GM13977 (cell line): Measurements from ENCODE around the gene SPECC1.

ENCODE experiments used
- DNase-seq: peaks from one replicate; pipeline ENCODE4 v3.0.0; 2012; ENCODE audit warnings: low spot score
- CTCF ChIP-seq: IDR thresholded peaks from 2 replicates; pipeline ENCODE4 v1.5.1; 2012; ENCODE audit warnings: mild to moderate bottlenecking, control low read depth; ENCODE audit not compliant: insufficient read depth; ENCODE audit errors: extremely low read depth, missing control alignments
- in situ Hi-C: fragments of 300-500 bp; cut with MboI; formaldehyde crosslinking; loops from one replicate; pipeline ENCODE4 v1.12.0; 2022; ENCODE audit warnings: low sequenced_read_pairs, low pct_unique_long_range_greater_than_20kb, mixed read lengths, inconsistent platforms; ENCODE audit not compliant: unreplicated experiment

SPECC1 gene

GRCh38 chr17:20173091-20173490, 163.9 kb downstream of the SPECC1 start:
- in situ Hi-C loops: no loop called here
- TF ChIP-seq CTCF: no peak
- no peak for DNase-seq

GRCh38 chr17:20174588-20175265, 165.6 kb downstream of the SPECC1 start:
- in situ Hi-C loops: no loop called here
- DNase-seq: no peak

GRCh38 chr17:20179041-20179440, 169.9 kb downstream of the SPECC1 start:
- in situ Hi-C loops: no loop called here
- TF ChIP-seq CTCF: no peak
- DNase-seq: no peak

More at GRCh38 chr17:20174588-20175265, 165.6 kb downstream of the SPECC1 start:
- TF ChIP-seq CTCF: no peak

- no peak for TF ChIP-seq CTCF
- in situ Hi-C loops: no loop called here
- DNase-seq: no peak
Observed at GRCh38 chr17:20180661-20181060, 171.5 kb downstream of the SPECC1 start.

GRCh38 chr17:20184181-20184580, 175.0 kb downstream of the SPECC1 start:
- DNase-seq: no peak
- no peak for TF ChIP-seq CTCF
- in situ Hi-C loops: no loop called here

GRCh38 chr17:20184977-20185619, 175.9 kb downstream of the SPECC1 start:
- DNase-seq: no peak
- in situ Hi-C loops: no loop called here
- no peak for TF ChIP-seq CTCF

- DNase-seq: no peak
- no peak for TF ChIP-seq CTCF
Observed at GRCh38 chr17:20187049-20187448, 177.9 kb downstream of the SPECC1 start.

More at GRCh38 chr17:20187049-20187448, 177.9 kb downstream of the SPECC1 start:
- in situ Hi-C loops: no loop called here
